Osteoblast (primary cell): ENCODE data around the gene HDAC10. TPM values are rescaled to one million over a fixed set of nuclear protein-coding genes. Genes with fewer than 3 reads are reported as not detected.

Experiments used
- DNase-seq: peaks from one replicate; pipeline ENCODE4 v3.0.0; 2011; ENCODE audit warnings: low spot score, mixed read lengths; ENCODE audit not compliant: insufficient read length; ENCODE audit errors: missing footprints
- H2AFZ ChIP-seq: 2 replicates; pipeline ENCODE4 v1.6.0; 2011; ENCODE audit warnings: mild to moderate bottlenecking, low read length
- H3K27ac ChIP-seq: 2 replicates; pipeline ENCODE4 v1.5.1; 2011; ENCODE audit warnings: mild to moderate bottlenecking, low read depth, low read length, moderate library complexity
- H3K27me3 ChIP-seq: 2 replicates; pipeline ENCODE4 v1.6.0; 2012; ENCODE audit warnings: mild to moderate bottlenecking, control low read depth, inconsistent platforms, low read length, moderate library complexity; ENCODE audit not compliant: insufficient read depth
- H3K36me3 ChIP-seq: 2 replicates; pipeline ENCODE4 v1.5.1; 2011; ENCODE audit warnings: mild to moderate bottlenecking, low read length, control low read depth, moderate library complexity; ENCODE audit not compliant: insufficient read depth
- H3K4me1 ChIP-seq: 2 replicates; pipeline ENCODE4 v1.5.1; 2011; ENCODE audit warnings: mild to moderate bottlenecking, low read length, control low read depth, moderate library complexity; ENCODE audit not compliant: insufficient read depth
- H3K4me2 ChIP-seq: 2 replicates; pipeline ENCODE4 v1.6.0; 2011; ENCODE audit warnings: mild to moderate bottlenecking, low read length; ENCODE audit not compliant: insufficient read depth
- H3K4me3 ChIP-seq: fragments of 200-600 bp; sonication (generic); 3 replicates; pipeline ENCODE4 v1.5.1; 2012; ENCODE audit warnings: mild to moderate bottlenecking, low read length, inconsistent platforms; ENCODE audit not compliant: insufficient read depth
- H3K79me2 ChIP-seq: 2 replicates; pipeline ENCODE4 v1.6.0; 2012; ENCODE audit warnings: mild to moderate bottlenecking, low read length, control low read depth, inconsistent platforms; ENCODE audit not compliant: insufficient read depth
- H3K9me3 ChIP-seq: 2 replicates; pipeline ENCODE4 v1.5.1; 2011; ENCODE audit warnings: low read depth, low read length, control low read depth
- H4K20me1 ChIP-seq: 2 replicates; pipeline ENCODE4 v1.6.0; 2012; ENCODE audit warnings: mild to moderate bottlenecking, low read length, control low read depth; ENCODE audit not compliant: insufficient read depth
- CTCF ChIP-seq: IDR thresholded peaks from 2 replicates; pipeline ENCODE4 v1.5.1; 2011; ENCODE audit warnings: mild to moderate bottlenecking, low read depth, low read length, moderate library complexity; ENCODE audit errors: extremely low read depth
- total RNA-seq: library from RNA; depleted of rRNA; stranded (reverse); fragments of >200 nt; gene quantifications from 2 replicates; pipeline ENCODE4 v1.2.3, GENCODE V29; 2012

Gene HDAC10
- total RNA-seq, 1 donor = 19.2 TPM

DNA sequence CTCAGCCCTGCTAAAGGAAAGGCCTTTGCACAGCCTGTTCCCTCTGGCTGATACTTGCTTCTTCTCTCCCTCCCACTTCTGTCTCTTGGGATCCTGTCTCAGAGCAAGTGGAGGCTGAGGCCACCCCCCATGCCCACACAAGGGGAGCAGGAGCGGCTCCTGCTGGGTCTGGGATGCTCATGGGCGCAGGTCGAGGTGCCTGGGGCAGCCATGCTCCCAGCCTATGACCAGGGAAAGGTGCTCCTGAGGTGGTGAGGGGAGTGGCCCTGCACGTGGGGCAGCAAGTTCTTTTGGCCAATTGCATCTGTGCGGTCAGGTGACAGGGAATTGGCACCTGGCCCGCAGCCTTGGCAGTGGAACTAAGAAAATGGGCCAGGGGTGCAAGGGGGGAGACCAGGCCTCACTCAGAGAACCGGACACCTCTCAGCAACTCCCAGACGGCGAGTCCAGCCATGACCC lies 17.6 kb upstream of the HDAC10 start:
- no peak for DNase-seq
- peaks cover 5% of the 10 kb centered on the region for H3K36me3 ChIP-seq
- no peaks in the 10 kb centered on the region for H3K27me3 ChIP-seq
- peaks cover 18% of the 10 kb centered on the region for H4K20me1 ChIP-seq
- H2AFZ ChIP-seq = no peak overlapping the region
- no peak overlapping the region for H3K27ac ChIP-seq
- H3K79me2 ChIP-seq = no peaks in the 10 kb centered on the region
- H3K9me3 ChIP-seq = no peaks in the 10 kb centered on the region
- H3K4me1 ChIP-seq = peaks cover 11% of the 10 kb centered on the region
- TF ChIP-seq CTCF = no peak
- H3K4me2 ChIP-seq = no peak overlapping the region
- no peak overlapping the region for H3K4me3 ChIP-seq

DNA sequence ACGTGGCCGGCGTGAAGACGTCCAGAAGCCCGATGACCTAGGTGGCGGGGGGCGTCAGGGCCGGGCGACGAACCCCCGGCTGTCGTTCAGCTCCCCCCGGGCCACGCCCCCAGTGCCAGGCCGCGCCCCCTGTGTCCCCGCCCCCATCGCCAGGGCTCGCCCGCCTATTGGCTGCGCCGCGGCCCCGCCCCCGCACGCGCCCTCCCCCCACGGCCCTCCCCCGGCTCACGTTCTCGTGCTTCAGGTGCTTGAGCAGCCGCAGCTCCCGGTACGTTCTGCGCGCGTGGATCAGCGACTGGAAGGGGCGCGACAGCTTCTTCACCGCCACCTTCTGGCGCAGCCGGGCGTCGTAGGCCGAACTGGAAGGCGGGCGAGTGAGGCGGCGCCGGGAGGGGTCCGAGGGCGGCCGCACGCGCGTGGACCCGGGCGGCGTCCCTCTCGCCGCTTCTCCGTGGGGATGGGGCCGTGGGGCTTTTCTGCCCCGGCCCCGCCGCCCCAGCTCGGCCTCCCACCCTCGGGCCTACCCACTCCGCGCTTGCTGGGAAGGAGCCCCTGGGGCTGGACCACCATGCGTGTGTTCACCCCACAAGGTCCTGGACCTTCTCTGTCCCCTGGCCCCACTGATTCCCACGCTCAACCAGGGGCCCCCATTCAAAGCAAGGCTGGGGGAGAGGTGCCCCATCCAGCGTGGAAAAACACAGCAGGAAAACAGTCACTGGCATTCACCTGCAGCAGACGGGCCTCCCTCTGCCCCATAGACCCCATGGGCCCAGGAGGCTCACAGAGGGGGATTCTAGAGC lies 16.7 kb upstream of the HDAC10 start:
- Histone ChIP-seq H4K20me1 (peaks cover 15% of the 10 kb centered on the region), H3K36me3 (peaks cover 4% of the 10 kb centered on the region), H3K4me1 (peaks cover 11% of the 10 kb centered on the region), H3K4me2 (peak overlapping the region; percentile 48), H3K4me3 (peak overlapping the region; percentile 58), H3K79me2 (no peaks in the 10 kb centered on the region), H3K27ac (no peak overlapping the region), H3K27me3 (no peaks in the 10 kb centered on the region), H2AFZ (no peak overlapping the region), H3K9me3 (no peaks in the 10 kb centered on the region)
- DNase-seq = peak; percentile 100
- TF ChIP-seq CTCF = peak; percentile 11

DNA sequence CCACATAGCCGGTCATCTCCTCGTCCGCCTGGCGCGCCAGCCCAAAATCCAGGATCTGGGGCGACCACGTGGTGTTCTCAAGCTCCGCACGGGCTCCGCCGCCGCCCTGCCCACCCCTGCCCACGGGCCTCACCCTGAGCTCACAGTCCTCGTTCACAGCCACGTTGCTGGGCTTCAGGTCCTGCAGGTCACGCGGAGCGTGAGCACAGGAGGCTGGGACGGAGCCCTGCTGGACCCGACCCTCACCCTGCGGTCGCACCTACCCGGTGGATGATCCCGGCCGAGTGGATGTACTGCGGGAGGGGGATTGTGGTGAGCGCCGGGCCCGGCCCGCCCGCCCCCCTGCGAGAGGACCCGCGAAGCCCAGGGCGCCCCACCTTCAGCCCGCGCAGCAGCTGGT lies 15.9 kb upstream of the HDAC10 start:
- H3K9me3 ChIP-seq = no peaks in the 10 kb centered on the region
- no peak overlapping the region for H3K27ac ChIP-seq
- peaks cover 15% of the 10 kb centered on the region for H3K4me1 ChIP-seq
- no peak overlapping the region for H3K4me2 ChIP-seq
- no peak for TF ChIP-seq CTCF
- no peak for DNase-seq
- no peaks in the 10 kb centered on the region for H3K36me3 ChIP-seq
- H2AFZ ChIP-seq = no peak overlapping the region
- H3K27me3 ChIP-seq = no peaks in the 10 kb centered on the region
- H3K4me3 ChIP-seq = no peak overlapping the region
- H4K20me1 ChIP-seq = peaks cover 11% of the 10 kb centered on the region
- H3K79me2 ChIP-seq = no peaks in the 10 kb centered on the region

DNA sequence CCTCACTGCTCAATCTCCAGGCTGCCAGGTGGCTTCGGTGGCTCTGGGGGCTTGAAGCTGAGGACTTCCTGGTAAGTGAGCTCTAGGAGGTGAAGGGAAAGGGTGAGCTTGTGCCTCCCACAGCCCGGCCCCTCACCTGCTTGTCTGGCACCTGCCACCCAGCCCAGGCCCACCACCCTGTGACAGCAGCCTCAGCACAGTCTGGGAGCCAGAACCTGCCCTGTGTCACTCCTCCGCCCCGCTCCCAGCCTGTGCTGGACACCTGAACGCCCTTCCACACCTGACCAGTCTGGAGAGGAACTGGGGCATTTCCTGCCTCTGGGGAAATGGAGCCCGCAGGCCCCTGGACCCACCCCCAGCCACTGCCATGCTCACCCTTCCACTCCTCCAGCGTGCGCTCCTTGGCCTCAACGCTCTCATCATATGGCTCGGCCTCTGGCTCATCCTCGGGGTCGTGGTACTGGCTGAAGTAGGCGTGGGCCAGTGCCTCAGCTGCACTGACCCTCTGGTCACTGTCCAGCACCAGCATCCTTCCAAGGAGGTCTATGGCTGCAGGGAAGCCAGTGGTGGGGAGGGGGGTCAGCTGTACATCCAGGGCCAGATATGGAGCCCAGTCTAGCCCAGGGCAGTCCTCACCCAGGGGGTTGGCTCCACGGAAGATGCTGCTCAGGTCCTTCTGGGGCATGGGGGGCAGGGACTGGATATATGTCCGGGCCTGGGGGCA lies 14.0 kb upstream of the HDAC10 start:
- H3K4me3 ChIP-seq = no peak overlapping the region
- DNase-seq = no peak
- H3K79me2 ChIP-seq = peaks cover 4% of the 10 kb centered on the region
- H2AFZ ChIP-seq = no peak overlapping the region
- H3K27me3 ChIP-seq = no peaks in the 10 kb centered on the region
- no peaks in the 10 kb centered on the region for H3K9me3 ChIP-seq
- no peak overlapping the region for H3K27ac ChIP-seq
- H3K4me2 ChIP-seq = no peak overlapping the region
- H4K20me1 ChIP-seq = peaks cover 3% of the 10 kb centered on the region
- no peak for TF ChIP-seq CTCF
- H3K36me3 ChIP-seq = no peaks in the 10 kb centered on the region
- H3K4me1 ChIP-seq = peaks cover 8% of the 10 kb centered on the region
